Left hindlimb (tissue), 1 donor: Measurements from ENCODE around the gene MDM2.
"Not testable (repeated sequence)": the region's sequence is repeated elsewhere in the genome, so short reads cannot be mapped to it uniquely, and the experiment has no call there.

ENCODE experiments used
- DNase-seq: peaks from one replicate; pipeline ENCODE4 v3.0.0-alpha.2; 2018

MDM2 gene

DNA sequence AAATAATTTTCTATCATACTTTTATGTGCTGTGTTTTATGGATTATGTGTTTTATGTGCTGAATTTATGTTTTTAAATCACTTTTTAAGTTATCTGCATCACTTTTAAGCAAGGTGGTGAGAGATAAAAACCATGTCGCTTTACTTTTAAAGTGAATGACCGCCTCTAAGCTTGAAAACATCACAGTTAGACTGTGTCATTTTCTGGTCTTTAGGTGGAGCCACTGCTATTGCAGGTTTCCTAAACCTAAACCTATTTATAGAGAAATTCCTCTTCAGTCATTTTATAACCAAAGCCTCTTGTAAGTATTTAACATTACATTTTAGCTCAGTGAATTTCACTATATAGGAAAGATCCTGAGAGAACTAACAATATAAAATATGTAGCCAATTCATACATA is 21.0 kb upstream of the MDM2 start:
- DNase-seq = no peak

DNA sequence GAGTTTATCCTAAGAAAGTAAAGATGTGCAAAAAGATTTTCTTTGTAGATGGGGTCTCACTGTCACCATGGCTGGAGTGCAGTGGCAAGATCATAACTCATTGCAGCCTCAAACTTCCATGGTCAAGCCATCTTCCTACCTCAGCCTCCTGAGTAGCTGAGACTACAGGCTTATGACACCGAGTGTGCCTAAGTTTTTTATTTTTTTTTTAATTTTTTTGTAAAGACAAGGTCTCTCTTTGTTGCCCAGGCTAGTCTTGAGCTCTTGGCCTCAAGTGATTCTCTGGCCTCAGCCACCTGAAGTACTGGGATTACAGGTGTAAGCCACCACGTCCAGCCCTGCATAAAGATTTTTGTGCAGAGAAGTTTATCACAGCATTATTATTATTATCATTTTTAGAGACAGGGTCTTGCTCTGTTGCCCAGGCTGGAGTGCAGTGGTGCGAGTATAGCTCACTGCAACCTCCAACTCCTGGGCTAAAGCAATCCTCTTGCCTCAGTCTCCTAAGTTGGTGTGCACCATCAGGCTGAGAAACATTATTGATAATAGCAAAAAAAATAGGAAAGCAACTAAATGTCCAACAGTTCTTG is 19.3 kb upstream of the MDM2 start:
- no peak for DNase-seq

- DNase-seq = no peak
These were observed 18.7 kb upstream of the MDM2 start for GRCh38 chr12:68789144-68789878.

GRCh38 chr12:68790081-68790951 is 17.7 kb upstream of the MDM2 start:
- DNase-seq = no peak

DNA sequence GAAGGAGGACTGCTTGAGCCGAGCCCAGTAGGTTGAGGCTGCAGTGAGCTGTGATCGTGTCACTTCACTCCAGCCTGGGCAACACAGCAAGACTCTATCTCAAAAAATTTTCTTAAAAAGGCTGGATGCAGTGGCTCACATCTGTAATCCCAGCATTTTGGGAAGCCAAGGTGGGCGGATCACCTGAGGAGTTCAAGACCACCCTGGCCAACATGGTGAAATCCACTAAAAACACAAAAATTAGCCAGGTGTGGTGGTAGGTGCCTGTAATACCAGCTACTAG is 17.1 kb upstream of the MDM2 start:
- DNase-seq = no peak

GRCh38 chr12:68791897-68792481 is 16.0 kb upstream of the MDM2 start:
- no peak for DNase-seq

DNA sequence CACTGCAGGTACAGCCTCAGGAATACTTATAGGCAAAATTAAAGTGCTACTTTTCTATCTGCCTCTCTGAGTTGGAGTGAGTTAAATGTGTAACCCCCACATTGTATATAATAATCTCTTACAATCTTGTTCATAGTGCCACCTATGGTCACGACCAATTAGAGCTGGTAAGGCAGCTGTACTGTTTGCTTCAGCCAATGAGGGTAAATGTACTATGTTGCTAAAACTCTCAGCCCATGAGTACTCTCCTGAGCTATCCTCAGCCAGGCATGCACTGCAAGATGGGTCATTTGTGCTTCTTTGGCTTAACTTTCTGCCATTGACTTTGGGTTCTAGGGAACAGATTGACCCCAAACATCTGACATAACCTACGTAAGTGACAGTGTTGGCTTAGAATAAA is 15.0 kb upstream of the MDM2 start:
- DNase-seq = no peak

GRCh38 chr12:68793436-68793835 is 14.5 kb upstream of the MDM2 start:
- no peak for DNase-seq

DNA sequence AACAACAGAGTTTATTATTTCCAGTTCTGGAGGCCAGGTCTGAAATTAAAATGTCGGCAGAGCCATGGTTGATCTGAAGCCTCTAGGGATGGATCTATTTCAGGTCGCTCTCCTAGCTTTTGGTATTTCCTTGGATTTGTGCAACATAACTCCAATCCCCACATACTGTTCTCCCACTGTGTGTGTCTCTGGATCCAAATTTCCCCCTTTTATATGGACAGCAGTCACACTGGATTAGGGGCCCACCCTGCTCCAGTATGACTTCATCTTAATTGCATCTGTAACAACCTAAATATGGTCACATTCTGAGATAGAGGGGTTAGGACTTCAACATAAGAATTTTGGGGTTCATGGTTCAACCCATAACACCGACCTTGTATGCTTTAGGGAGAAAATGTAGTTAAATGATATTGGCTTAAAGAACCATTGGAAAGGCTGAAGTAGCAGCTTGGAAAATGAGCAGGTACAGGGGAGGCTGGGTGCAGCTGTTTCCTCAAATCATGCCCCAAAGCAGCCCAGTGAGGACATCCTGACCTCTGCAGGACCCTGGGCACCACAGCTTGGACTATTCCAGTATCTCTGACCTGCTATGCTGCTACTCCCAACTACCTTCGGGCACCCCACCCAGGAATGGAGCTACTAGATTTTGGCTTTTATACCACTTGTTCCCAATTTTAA is 13.9 kb upstream of the MDM2 start:
- no peak for DNase-seq

DNA sequence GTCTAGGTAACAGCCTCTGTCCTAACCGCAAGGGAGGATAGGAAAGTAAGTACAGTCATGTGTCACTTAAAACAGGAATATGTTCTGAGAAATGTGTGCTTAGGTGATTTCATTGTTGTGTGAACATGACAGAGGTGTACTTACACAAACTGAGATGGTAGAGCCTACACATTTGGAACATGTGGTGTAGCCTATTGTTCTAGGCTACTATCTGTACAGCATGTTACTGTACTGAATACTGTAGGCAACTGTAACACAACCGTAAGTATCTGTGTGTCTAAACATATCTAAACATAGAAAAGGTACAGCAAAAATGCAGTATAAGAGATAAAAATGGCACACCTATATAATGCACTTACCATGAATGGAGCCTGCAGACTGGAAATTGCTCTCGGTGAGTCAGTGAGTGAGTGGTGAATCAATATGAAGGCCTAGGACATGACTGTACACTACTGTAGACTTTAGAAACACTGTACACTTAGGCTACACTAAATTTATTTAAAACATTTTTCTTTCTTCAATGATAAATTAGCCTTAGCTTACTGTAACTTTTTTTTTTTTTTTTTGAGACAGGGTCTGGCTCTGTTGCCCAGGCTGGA is 13.2 kb upstream of the MDM2 start:
- DNase-seq = no peak

DNA sequence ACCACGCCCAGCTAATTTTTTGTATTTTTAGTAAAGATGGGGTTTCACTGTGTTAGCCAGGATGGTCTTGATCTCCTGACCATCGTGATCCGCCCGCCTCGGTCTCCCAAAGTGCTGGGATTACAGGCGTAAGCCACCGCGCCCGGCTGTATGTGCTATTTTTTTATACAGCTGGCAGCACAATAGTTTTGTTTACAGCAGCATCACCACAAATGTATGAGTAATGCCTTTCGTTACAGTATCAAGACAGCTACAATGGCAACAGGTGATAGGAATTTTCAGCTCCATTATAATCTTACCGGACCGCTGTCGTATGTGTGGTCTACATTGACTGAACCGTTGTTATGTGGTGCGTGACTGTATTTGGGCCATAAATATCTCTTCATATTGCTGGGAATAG is 11.6 kb upstream of the MDM2 start:
- DNase-seq = no peak

- DNase-seq = no peak
These were observed 9.1 kb upstream of the MDM2 start for GRCh38 chr12:68798882-68799234.

DNA sequence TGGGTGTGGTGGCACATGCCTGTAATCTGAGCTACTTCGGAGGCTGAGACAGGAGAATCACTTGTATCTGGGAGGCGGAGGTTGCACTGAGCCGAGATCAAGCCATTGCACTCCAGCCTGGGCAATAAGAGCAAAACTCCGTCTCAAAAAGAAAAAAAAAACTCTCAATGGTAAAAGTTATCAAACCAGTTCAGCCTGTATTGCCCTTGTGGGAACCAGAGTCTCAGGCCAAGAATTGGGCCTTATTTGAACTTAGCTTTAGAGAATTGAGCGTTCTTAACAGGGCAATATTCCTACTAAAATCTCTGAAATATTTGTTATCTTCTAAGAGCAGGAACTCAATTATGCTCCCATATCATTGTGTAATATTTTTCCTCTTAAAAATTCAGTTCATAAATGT is 7.7 kb upstream of the MDM2 start:
- no peak for DNase-seq

GRCh38 chr12:68801124-68801523 is 6.9 kb upstream of the MDM2 start:
- DNase-seq = not testable (repeated sequence)

DNA sequence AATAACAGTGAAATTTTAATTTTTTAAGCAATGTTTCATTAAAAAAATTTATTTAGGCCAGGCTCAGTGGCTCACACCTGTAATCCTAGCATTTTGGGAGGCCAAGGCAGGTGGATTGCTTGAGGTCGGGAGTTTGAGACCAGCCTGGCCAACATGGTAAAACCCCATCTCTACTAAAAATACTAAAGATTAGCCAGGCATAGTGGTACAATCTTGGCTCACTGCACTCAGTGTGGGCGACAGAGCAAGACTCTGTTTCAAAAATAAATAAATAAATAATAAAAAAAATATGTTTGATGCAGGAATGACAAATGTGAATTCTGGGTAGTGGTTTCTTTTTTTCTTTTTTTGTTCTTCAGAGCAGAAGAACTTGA is 5.6 kb upstream of the MDM2 start:
- DNase-seq = not testable (repeated sequence)

GRCh38 chr12:68802911-68803651 is 4.9 kb upstream of the MDM2 start:
- not testable (repeated sequence) for DNase-seq

DNA sequence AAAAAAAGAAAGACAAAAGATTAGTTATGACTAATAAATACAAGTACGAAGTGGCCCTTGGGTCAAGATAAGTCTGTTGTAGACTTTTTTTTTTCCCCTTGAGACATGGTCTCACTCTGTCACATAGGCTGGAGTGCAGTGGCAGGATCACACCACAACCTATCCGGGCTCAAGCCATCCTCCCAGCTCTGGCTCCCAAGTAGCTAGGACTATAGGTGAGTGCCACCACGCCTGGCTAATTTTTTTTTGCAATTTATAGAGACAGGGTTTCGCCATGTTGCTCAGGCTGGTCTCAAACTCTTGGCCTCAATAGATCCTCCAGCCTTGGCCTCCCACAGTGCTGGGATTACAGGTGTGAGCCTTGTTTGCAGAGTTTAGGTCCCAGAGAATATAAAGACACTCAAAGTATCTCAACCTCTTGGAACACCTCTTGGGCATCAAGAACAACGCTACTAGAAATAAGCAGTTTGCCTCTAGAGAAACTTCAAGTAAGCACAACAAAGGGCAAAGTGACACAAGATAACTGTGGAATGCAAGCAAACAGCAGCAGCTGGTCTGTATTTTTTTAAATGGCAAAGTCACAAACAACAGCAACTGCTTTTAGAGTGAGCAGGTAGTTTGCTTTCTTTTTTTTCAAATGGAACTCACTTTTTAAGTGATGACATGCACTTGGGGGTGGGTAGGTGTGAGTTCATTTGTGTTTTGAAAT is 3.9 kb upstream of the MDM2 start:
- DNase-seq = no peak

- no peak for DNase-seq
These were observed 3.1 kb upstream of the MDM2 start for GRCh38 chr12:68804657-68805591.

DNA sequence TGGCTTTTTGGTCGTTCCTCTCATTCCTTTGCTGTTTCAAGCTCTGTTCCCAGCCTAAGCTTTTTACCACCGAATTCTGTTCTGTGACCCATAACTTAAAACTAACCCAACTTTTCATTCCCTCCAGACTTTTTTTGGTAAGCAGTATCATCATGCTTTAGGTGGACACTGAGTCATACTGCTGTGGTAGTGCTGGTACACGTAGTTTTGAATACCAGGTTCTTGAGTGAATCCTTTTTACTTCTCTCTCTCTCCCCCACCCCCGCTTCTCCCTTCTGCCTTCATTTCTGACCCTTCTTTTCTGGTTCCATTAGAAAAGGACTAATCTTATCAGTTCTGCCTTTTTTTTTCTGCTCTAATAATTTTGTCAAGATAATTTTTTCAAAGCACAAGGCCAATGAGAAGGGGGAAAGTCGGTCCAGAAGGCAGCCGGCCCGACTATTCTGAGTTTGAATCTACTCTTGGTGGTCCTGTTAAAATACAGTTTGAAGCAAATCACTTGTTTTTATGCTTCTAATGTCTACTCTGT is 2.3 kb upstream of the MDM2 start:
- no peak for DNase-seq
